WTC11 (cell line): ENCODE data around the gene YY2. TPM values are rescaled to one million over a fixed set of nuclear protein-coding genes. Genes with fewer than 3 reads are reported as not detected.
A peak's percentile ranks its signal among the peaks of the same experiment; 100 is the strongest.

Source experiments
- CBFB ChIP-seq: sonication (generic); formaldehyde crosslinking; IDR thresholded peaks from 2 replicates; pipeline ENCODE4 v1.8.1; 2022; ENCODE audit warnings: mild to moderate bottlenecking, low read depth, missing genetic modification reagents
- CDX4 ChIP-seq: fragments of 250-450 bp; sonication (Bioruptor Pico); IDR thresholded peaks from 2 replicates; pipeline ENCODE4 v1.9.0; 2021; ENCODE audit warnings: moderate library complexity, mild to moderate bottlenecking, inconsistent platforms, borderline replicate concordance
- ELF4 ChIP-seq: sonication (generic); formaldehyde crosslinking; IDR thresholded peaks from 2 replicates; pipeline ENCODE4 v1.8.1; 2022; ENCODE audit warnings: low read depth, mild to moderate bottlenecking, moderate library complexity, missing genetic modification reagents
- EMX1 ChIP-seq: fragments of 250-450 bp; sonication (Bioruptor Pico); IDR thresholded peaks from 2 replicates; pipeline ENCODE4 v1.8.0; 2021; ENCODE audit warnings: mild to moderate bottlenecking
- FOXJ3 ChIP-seq: sonication (generic); formaldehyde crosslinking; IDR thresholded peaks from 2 replicates; pipeline ENCODE4 v1.9.0; 2021; ENCODE audit warnings: missing genetic modification reagents, mild to moderate bottlenecking, borderline replicate concordance
- FOXK1 ChIP-seq: sonication (generic); formaldehyde crosslinking; IDR thresholded peaks from 2 replicates; pipeline ENCODE4 v1.8.0; 2022; ENCODE audit warnings: mild to moderate bottlenecking, moderate library complexity, missing genetic modification reagents
- FOXP1 ChIP-seq: sonication (generic); formaldehyde crosslinking; IDR thresholded peaks from 2 replicates; pipeline ENCODE4 v1.8.0; 2022; ENCODE audit warnings: missing genetic modification reagents, mild to moderate bottlenecking, moderate library complexity, borderline replicate concordance
- GABPB1 ChIP-seq: sonication (generic); formaldehyde crosslinking; IDR thresholded peaks from 2 replicates; pipeline ENCODE4 v1.8.1; 2023; ENCODE audit warnings: mild to moderate bottlenecking, missing genetic modification reagents
- GTF2I ChIP-seq: fragments of 250-450 bp; sonication (Bioruptor Pico); conservative IDR thresholded peaks from 2 replicates; pipeline ENCODE4 v1.4.0; 2021; ENCODE audit warnings: mild to moderate bottlenecking
- JAZF1 ChIP-seq: fragments of 250-450 bp; sonication (Bioruptor Pico); IDR thresholded peaks from 2 replicates; pipeline ENCODE4 v1.9.0; 2021; ENCODE audit warnings: moderate library complexity, mild to moderate bottlenecking, inconsistent platforms
- JUN ChIP-seq: sonication (generic); formaldehyde crosslinking; IDR thresholded peaks from 2 replicates; pipeline ENCODE4 v1.8.0; 2023; ENCODE audit warnings: mild to moderate bottlenecking, missing genetic modification reagents
- KAT7 ChIP-seq: sonication (generic); formaldehyde crosslinking; IDR thresholded peaks from 2 replicates; pipeline ENCODE4 v1.8.1; 2023; ENCODE audit warnings: missing genetic modification reagents, mild to moderate bottlenecking, borderline replicate concordance
- NR1H2 ChIP-seq: sonication (generic); formaldehyde crosslinking; IDR thresholded peaks from 2 replicates; pipeline ENCODE4 v1.9.0; 2021; ENCODE audit warnings: mild to moderate bottlenecking, moderate library complexity, missing genetic modification reagents
- PREB ChIP-seq: sonication (generic); formaldehyde crosslinking; IDR thresholded peaks from 2 replicates; pipeline ENCODE4 v1.8.1; 2022; ENCODE audit warnings: mild to moderate bottlenecking, missing genetic modification reagents, moderate library complexity, borderline replicate concordance
- RORB ChIP-seq: fragments of 250-450 bp; sonication (Bioruptor Pico); IDR thresholded peaks from 2 replicates; pipeline ENCODE4 v1.9.0; 2021; ENCODE audit warnings: mild to moderate bottlenecking
- SMAD3 ChIP-seq: sonication (generic); formaldehyde crosslinking; IDR thresholded peaks from 2 replicates; pipeline ENCODE4 v1.8.0; 2022; ENCODE audit warnings: missing genetic modification reagents, mild to moderate bottlenecking, borderline replicate concordance
- SMAD4 ChIP-seq: sonication (generic); formaldehyde crosslinking; IDR thresholded peaks from 2 replicates; pipeline ENCODE4 v1.8.0; 2022; ENCODE audit warnings: mild to moderate bottlenecking, missing genetic modification reagents
- SOX15 ChIP-seq: fragments of 250-450 bp; sonication (Bioruptor Pico); IDR thresholded peaks from 2 replicates; pipeline ENCODE4 v1.9.0; 2021; ENCODE audit warnings: mild to moderate bottlenecking
- TCF7 ChIP-seq: sonication (generic); formaldehyde crosslinking; IDR thresholded peaks from 2 replicates; pipeline ENCODE4 v1.8.0; 2022; ENCODE audit warnings: mild to moderate bottlenecking, low read depth, missing genetic modification reagents, moderate library complexity
- TEAD4 ChIP-seq: sonication (generic); formaldehyde crosslinking; IDR thresholded peaks from 2 replicates; pipeline ENCODE4 v1.8.0; 2022; ENCODE audit warnings: mild to moderate bottlenecking, missing genetic modification reagents
- ZNF138 ChIP-seq: sonication (generic); formaldehyde crosslinking; conservative IDR thresholded peaks from 2 replicates; pipeline ENCODE4 v1.8.1; 2022; ENCODE audit warnings: mild to moderate bottlenecking, moderate library complexity, missing genetic modification reagents
- ZNF232 ChIP-seq: sonication (generic); formaldehyde crosslinking; IDR thresholded peaks from 2 replicates; pipeline ENCODE4 v1.8.0; 2022; ENCODE audit warnings: mild to moderate bottlenecking, missing genetic modification reagents
- ZNF317 ChIP-seq: sonication (generic); formaldehyde crosslinking; IDR thresholded peaks from 2 replicates; pipeline ENCODE4 v1.8.1; 2023; ENCODE audit warnings: low read depth, mild to moderate bottlenecking, moderate library complexity, missing genetic modification reagents, borderline replicate concordance
- ZNF396 ChIP-seq: fragments of 250-450 bp; sonication (Bioruptor Pico); IDR thresholded peaks from 2 replicates; pipeline ENCODE4 v1.8.0; 2021; ENCODE audit warnings: mild to moderate bottlenecking, moderate library complexity, borderline replicate concordance
- ZNF416 ChIP-seq: fragments of 250-450 bp; sonication (Bioruptor Pico); IDR thresholded peaks from 2 replicates; pipeline ENCODE4 v1.9.0; 2021; ENCODE audit warnings: mild to moderate bottlenecking, inconsistent platforms
- ZNF423 ChIP-seq: fragments of 250-450 bp; sonication (Bioruptor Pico); IDR thresholded peaks from 2 replicates; pipeline ENCODE4 v2.1.2; 2022; ENCODE audit warnings: mild to moderate bottlenecking, moderate library complexity
- ZNF671 ChIP-seq: fragments of 250-450 bp; sonication (Bioruptor Pico); IDR thresholded peaks from 2 replicates; pipeline ENCODE4 v1.8.0; 2021; ENCODE audit warnings: mild to moderate bottlenecking
- total RNA-seq: library from RNA; stranded (reverse); gene quantifications from 3 replicates; pipeline ENCODE4 v1.2.3, GENCODE V29; 2021
- TF ChIP-seq, protein P1 (sequence below): sonication (generic); formaldehyde crosslinking; IDR thresholded peaks from 2 replicates; pipeline ENCODE4 v1.8.1; 2022; ENCODE audit warnings: low read depth, mild to moderate bottlenecking, moderate library complexity, missing genetic modification reagents, borderline replicate concordance
- TF ChIP-seq, protein P2 (sequence below): sonication (generic); formaldehyde crosslinking; IDR thresholded peaks from 2 replicates; pipeline ENCODE4 v1.8.1; 2023; ENCODE audit warnings: mild to moderate bottlenecking, missing genetic modification reagents
- TF ChIP-seq, protein P3 (sequence below): sonication (generic); formaldehyde crosslinking; conservative IDR thresholded peaks from 2 replicates; pipeline ENCODE4 v1.8.1; 2023; ENCODE audit warnings: mild to moderate bottlenecking, low read depth, missing genetic modification reagents, moderate library complexity
- TF ChIP-seq, protein P4 (sequence below): sonication (generic); formaldehyde crosslinking; IDR thresholded peaks from 2 replicates; pipeline ENCODE4 v1.8.1; 2023; ENCODE audit warnings: mild to moderate bottlenecking, moderate library complexity, missing genetic modification reagents

YY2 gene
- total RNA-seq, 1 experiment from 2014 or later, result 1.4 TPM

- TF ChIP-seq, protein P1, sequence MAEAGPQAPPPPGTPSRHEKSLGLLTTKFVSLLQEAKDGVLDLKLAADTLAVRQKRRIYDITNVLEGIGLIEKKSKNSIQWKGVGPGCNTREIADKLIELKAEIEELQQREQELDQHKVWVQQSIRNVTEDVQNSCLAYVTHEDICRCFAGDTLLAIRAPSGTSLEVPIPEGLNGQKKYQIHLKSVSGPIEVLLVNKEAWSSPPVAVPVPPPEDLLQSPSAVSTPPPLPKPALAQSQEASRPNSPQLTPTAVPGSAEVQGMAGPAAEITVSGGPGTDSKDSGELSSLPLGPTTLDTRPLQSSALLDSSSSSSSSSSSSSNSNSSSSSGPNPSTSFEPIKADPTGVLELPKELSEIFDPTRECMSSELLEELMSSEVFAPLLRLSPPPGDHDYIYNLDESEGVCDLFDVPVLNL (CRISPR knock-in tag), result no peak
- TF ChIP-seq SOX15 (CRISPR knock-in tag), result no peak
- no peak for TF ChIP-seq ZNF396 (CRISPR knock-in tag)
- TF ChIP-seq ZNF671, result no peak
- no peak for TF ChIP-seq JAZF1 (CRISPR knock-in tag)
- TF ChIP-seq GABPB1 (CRISPR knock-in tag), result peak; percentile 84
- TF ChIP-seq CDX4 (CRISPR knock-in tag), result no peak
- TF ChIP-seq ZNF232, result 0 out of 2 replicates have a peak, but pooled peaks have one; percentile 26
- peak; percentile 81; the same call in 1 of the 2 replicates for TF ChIP-seq FOXP1
- TF ChIP-seq KAT7 (CRISPR knock-in tag), result no peak
- TF ChIP-seq CBFB, result no peak
- no peak for TF ChIP-seq ZNF138 (CRISPR knock-in tag)
- TF ChIP-seq ZNF317 (CRISPR knock-in tag), result no peak
- peak; percentile 71; the same call in 1 of the 2 replicates for TF ChIP-seq SMAD3 (CRISPR knock-in tag)
- no peak for TF ChIP-seq EMX1 (CRISPR knock-in tag)
- no peak for TF ChIP-seq ZNF416 (CRISPR knock-in tag)
- no peak for TF ChIP-seq PREB (CRISPR knock-in tag)
- TF ChIP-seq ZNF423 (CRISPR knock-in tag), result no peak
- no peak for TF ChIP-seq SMAD4 (CRISPR knock-in tag)
- TF ChIP-seq, protein P2, sequence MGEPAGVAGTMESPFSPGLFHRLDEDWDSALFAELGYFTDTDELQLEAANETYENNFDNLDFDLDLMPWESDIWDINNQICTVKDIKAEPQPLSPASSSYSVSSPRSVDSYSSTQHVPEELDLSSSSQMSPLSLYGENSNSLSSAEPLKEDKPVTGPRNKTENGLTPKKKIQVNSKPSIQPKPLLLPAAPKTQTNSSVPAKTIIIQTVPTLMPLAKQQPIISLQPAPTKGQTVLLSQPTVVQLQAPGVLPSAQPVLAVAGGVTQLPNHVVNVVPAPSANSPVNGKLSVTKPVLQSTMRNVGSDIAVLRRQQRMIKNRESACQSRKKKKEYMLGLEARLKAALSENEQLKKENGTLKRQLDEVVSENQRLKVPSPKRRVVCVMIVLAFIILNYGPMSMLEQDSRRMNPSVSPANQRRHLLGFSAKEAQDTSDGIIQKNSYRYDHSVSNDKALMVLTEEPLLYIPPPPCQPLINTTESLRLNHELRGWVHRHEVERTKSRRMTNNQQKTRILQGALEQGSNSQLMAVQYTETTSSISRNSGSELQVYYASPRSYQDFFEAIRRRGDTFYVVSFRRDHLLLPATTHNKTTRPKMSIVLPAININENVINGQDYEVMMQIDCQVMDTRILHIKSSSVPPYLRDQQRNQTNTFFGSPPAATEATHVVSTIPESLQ (CRISPR knock-in tag), result no peak
- TF ChIP-seq RORB (CRISPR knock-in tag), result no peak
- TF ChIP-seq TEAD4, result peak; percentile 56; the same call in 1 of the 2 replicates
- TF ChIP-seq ELF4 (CRISPR knock-in tag), result no peak
- TF ChIP-seq FOXJ3, result no peak
- no peak for TF ChIP-seq GTF2I
- TF ChIP-seq, protein P3, sequence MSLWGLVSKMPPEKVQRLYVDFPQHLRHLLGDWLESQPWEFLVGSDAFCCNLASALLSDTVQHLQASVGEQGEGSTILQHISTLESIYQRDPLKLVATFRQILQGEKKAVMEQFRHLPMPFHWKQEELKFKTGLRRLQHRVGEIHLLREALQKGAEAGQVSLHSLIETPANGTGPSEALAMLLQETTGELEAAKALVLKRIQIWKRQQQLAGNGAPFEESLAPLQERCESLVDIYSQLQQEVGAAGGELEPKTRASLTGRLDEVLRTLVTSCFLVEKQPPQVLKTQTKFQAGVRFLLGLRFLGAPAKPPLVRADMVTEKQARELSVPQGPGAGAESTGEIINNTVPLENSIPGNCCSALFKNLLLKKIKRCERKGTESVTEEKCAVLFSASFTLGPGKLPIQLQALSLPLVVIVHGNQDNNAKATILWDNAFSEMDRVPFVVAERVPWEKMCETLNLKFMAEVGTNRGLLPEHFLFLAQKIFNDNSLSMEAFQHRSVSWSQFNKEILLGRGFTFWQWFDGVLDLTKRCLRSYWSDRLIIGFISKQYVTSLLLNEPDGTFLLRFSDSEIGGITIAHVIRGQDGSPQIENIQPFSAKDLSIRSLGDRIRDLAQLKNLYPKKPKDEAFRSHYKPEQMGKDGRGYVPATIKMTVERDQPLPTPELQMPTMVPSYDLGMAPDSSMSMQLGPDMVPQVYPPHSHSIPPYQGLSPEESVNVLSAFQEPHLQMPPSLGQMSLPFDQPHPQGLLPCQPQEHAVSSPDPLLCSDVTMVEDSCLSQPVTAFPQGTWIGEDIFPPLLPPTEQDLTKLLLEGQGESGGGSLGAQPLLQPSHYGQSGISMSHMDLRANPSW, result no peak
- TF ChIP-seq FOXK1, result peak; percentile 82; the same call in 1 of the 2 replicates
- no peak for TF ChIP-seq NR1H2 (CRISPR knock-in tag)
- TF ChIP-seq, protein P4, sequence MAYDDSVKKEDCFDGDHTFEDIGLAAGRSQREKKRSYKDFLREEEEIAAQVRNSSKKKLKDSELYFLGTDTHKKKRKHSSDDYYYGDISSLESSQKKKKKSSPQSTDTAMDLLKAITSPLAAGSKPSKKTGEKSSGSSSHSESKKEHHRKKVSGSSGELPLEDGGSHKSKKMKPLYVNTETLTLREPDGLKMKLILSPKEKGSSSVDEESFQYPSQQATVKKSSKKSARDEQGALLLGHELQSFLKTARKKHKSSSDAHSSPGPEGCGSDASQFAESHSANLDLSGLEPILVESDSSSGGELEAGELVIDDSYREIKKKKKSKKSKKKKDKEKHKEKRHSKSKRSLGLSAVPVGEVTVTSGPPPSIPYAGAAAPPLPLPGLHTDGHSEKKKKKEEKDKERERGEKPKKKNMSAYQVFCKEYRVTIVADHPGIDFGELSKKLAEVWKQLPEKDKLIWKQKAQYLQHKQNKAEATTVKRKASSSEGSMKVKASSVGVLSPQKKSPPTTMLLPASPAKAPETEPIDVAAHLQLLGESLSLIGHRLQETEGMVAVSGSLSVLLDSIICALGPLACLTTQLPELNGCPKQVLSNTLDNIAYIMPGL (CRISPR knock-in tag), result peak; percentile 66
- TF ChIP-seq JUN (CRISPR knock-in tag), result peak; percentile 36; the same call in 1 of the 2 replicates
- TF ChIP-seq TCF7 (CRISPR knock-in tag), result no peak
Observed at GRCh38 chrX:21839334-21840192, 16.2 kb upstream of the YY2 start, which contains the start of gene MBTPS2 (continued).
